ENCODE results near the gene ATP5F1D.

- TF ChIP-seq CTCF (IDR thresholded peaks at IDR 0.05): no peak
- no peak for TF ChIP-seq POLR2A (IDR thresholded peaks at IDR 0.05)
These were observed 626 bp upstream of the ATP5F1D start for GRCh38 chr19:1240925-1241324.
